Activated T-helper 17 cell treated with anti-CD3 and anti-CD28 coated beads, Interleukin-2, amount 50 U/mL, for 72 hours (primary cell): ENCODE results near the gene FAM131A. TPM values are rescaled to one million over a fixed set of nuclear protein-coding genes. Genes with fewer than 3 reads are reported as not detected.
"Not testable (repeated sequence)": the region's sequence is repeated elsewhere in the genome, so short reads cannot be mapped to it uniquely, and the experiment has no call there.

Experiments used
- ATAC-seq: fragments of 150-1000 bp; cut with Tn5 transposase; replicated peaks from 2 replicates; pipeline ENCODE4 v1.10.0; 2021; ENCODE audit warnings: mild to moderate bottlenecking, moderate library complexity
- H3K27ac Mint-ChIP-seq: one replicate; pipeline ENCODE4 v1.8.0; 2022; ENCODE audit warnings: mixed read lengths
- H3K27me3 Mint-ChIP-seq: one replicate; pipeline ENCODE4 v1.8.0; 2022; ENCODE audit warnings: mixed read lengths
- H3K36me3 Mint-ChIP-seq: one replicate; pipeline ENCODE4 v1.8.0; 2022; ENCODE audit warnings: low read depth, mild to moderate bottlenecking, mixed read lengths
- H3K4me1 Mint-ChIP-seq: one replicate; pipeline ENCODE4 v1.8.0; 2022; ENCODE audit warnings: mixed read lengths
- H3K4me3 Mint-ChIP-seq: one replicate; pipeline ENCODE4 v1.8.0; 2022; ENCODE audit warnings: mild to moderate bottlenecking, mixed read lengths
- H3K9me3 Mint-ChIP-seq: one replicate; pipeline ENCODE4 v1.8.0; 2022; ENCODE audit warnings: mixed read lengths
- total RNA-seq, 2 donors: library from RNA; stranded (reverse); gene quantifications; one replicate each; pipeline ENCODE4 v1.2.3, GENCODE V29; 2022

Gene FAM131A
- total RNA-seq, 2 donors from 2014 or later = 2.5 to 6.7 TPM

DNA sequence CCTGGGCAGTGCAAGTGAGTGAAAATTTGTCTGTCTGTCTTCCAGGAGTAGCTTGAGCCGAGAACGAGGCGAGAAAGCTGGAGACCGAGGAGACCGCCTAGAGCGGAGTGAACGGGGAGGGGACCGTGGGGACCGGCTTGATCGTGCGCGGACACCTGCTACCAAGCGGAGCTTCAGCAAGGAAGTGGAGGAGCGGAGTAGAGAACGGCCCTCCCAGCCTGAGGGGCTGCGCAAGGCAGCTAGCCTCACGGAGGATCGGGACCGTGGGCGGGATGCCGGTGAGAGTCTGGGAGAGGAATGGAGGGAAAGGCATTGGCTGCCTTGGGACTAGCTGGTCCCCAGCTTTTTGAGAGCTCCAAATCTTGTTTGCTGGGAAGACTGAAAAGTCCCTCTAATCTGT lies 10.2 kb upstream of the FAM131A start:
- H3K4me1 Mint-ChIP-seq = peaks cover 29% of the 10 kb centered on the region
- H3K36me3 Mint-ChIP-seq = peaks cover 100% of the 10 kb centered on the region
- ATAC-seq = no peak
- peak overlapping the region; percentile 48 for H3K27ac Mint-ChIP-seq
- H3K4me3 Mint-ChIP-seq = no peak overlapping the region
- no peaks in the 10 kb centered on the region for H3K27me3 Mint-ChIP-seq
- H3K9me3 Mint-ChIP-seq = no peaks in the 10 kb centered on the region

- Mint-ChIP-seq H3K27ac (peak overlapping the region; percentile 20), H3K4me1 (peaks cover 37% of the 10 kb centered on the region), H3K27me3 (no peaks in the 10 kb centered on the region), H3K4me3 (no peak overlapping the region), H3K9me3 (no peaks in the 10 kb centered on the region), H3K36me3 (peaks cover 100% of the 10 kb centered on the region)
- ATAC-seq = no peak
Observed at GRCh38 chr3:184328516-184328915, 8.9 kb upstream of the FAM131A start.

GRCh38 chr3:184332370-184333090 lies 4.9 kb upstream of the FAM131A start:
- peaks cover 81% of the 10 kb centered on the region for H3K36me3 Mint-ChIP-seq
- H3K27ac Mint-ChIP-seq = peak overlapping the region; percentile 69
- H3K4me3 Mint-ChIP-seq = no peak overlapping the region
- H3K27me3 Mint-ChIP-seq = no peaks in the 10 kb centered on the region
- no peaks in the 10 kb centered on the region for H3K9me3 Mint-ChIP-seq
- ATAC-seq = no peak
- H3K4me1 Mint-ChIP-seq = peaks cover 41% of the 10 kb centered on the region

GRCh38 chr3:184333190-184333589 lies 4.2 kb upstream of the FAM131A start:
- Mint-ChIP-seq H3K36me3 (peaks cover 75% of the 10 kb centered on the region), H3K27ac (peak overlapping the region; percentile 69), H3K9me3 (no peaks in the 10 kb centered on the region), H3K4me1 (peaks cover 48% of the 10 kb centered on the region), H3K27me3 (no peaks in the 10 kb centered on the region), H3K4me3 (no peak overlapping the region)
- ATAC-seq = no peak

GRCh38 chr3:184333700-184334099 lies 3.7 kb upstream of the FAM131A start:
- ATAC-seq = no peak
- H3K36me3 Mint-ChIP-seq = peaks cover 69% of the 10 kb centered on the region
- H3K27me3 Mint-ChIP-seq = no peaks in the 10 kb centered on the region
- H3K4me1 Mint-ChIP-seq = peaks cover 45% of the 10 kb centered on the region
- H3K4me3 Mint-ChIP-seq = peak overlapping the region; percentile 81
- H3K9me3 Mint-ChIP-seq = no peaks in the 10 kb centered on the region
- H3K27ac Mint-ChIP-seq = peak overlapping the region; percentile 69

GRCh38 chr3:184334470-184335158 lies 2.8 kb upstream of the FAM131A start:
- peak overlapping the region; percentile 69 for H3K27ac Mint-ChIP-seq
- H3K4me1 Mint-ChIP-seq = peaks cover 42% of the 10 kb centered on the region
- no peaks in the 10 kb centered on the region for H3K9me3 Mint-ChIP-seq
- peak; percentile 82 for ATAC-seq
- peak overlapping the region; percentile 81 for H3K4me3 Mint-ChIP-seq
- no peaks in the 10 kb centered on the region for H3K27me3 Mint-ChIP-seq
- H3K36me3 Mint-ChIP-seq = peaks cover 60% of the 10 kb centered on the region

GRCh38 chr3:184335291-184335660 lies 2.1 kb upstream of the FAM131A start:
- H3K4me1 Mint-ChIP-seq = peaks cover 42% of the 10 kb centered on the region
- peaks cover 54% of the 10 kb centered on the region for H3K36me3 Mint-ChIP-seq
- H3K27ac Mint-ChIP-seq = peak overlapping the region; percentile 79
- no peaks in the 10 kb centered on the region for H3K27me3 Mint-ChIP-seq
- peak overlapping the region; percentile 81 for H3K4me3 Mint-ChIP-seq
- no peaks in the 10 kb centered on the region for H3K9me3 Mint-ChIP-seq
- ATAC-seq = peak; percentile 37

GRCh38 chr3:184335661-184336546 lies 1.5 kb upstream of the FAM131A start:
- peak overlapping the region; percentile 81 for H3K4me3 Mint-ChIP-seq
- peak overlapping the region; percentile 79 for H3K27ac Mint-ChIP-seq
- H3K36me3 Mint-ChIP-seq = peaks cover 47% of the 10 kb centered on the region
- peak; percentile 65 for ATAC-seq
- no peaks in the 10 kb centered on the region for H3K27me3 Mint-ChIP-seq
- H3K4me1 Mint-ChIP-seq = peaks cover 46% of the 10 kb centered on the region
- no peaks in the 10 kb centered on the region for H3K9me3 Mint-ChIP-seq

DNA sequence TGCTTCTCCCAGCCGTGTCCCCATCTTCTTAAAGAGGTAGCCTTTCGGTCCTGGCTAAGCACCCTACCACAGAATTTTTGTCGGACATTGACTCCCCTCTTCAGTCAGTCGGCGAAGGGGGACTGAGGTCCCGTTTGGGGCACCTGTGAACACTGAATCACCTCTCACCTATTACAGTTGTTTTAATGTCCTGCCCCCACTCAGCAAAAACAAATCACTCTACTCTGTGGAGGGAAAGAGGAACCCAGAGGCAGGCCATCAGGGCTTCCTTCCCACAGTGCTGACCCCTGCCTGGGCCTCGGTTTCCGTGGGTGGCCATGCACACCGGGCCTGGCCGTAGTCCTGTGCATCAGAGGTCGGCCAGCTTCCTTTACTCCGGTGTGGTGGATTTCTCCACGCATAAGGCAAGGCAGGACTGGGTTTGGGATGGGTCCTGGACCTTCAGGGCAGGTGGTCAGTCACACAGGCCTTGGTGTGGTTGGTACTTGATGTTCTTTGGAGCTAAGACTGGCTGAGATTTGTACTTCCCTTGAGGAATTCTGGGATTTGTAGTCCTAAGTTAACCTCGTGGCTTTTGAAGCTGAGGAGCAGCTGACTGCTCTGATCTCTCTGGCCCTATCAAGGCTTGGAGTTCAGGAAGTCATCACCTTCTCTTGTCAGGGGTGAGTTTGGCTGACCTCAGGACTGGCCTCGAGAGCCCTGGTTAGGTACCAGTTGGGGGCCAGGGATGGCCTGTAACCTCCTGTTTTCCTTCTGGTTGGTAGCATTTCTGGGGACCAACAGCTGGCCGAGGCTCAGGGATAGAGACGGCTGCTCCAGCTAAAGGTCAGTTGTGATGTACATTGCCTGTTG lies 627 bp upstream of the FAM131A start:
- peaks cover 49% of the 10 kb centered on the region for H3K4me1 Mint-ChIP-seq
- no peaks in the 10 kb centered on the region for H3K27me3 Mint-ChIP-seq
- ATAC-seq = no peak
- H3K27ac Mint-ChIP-seq = peak overlapping the region; percentile 72
- H3K4me3 Mint-ChIP-seq = peak overlapping the region; percentile 81
- H3K36me3 Mint-ChIP-seq = peaks cover 39% of the 10 kb centered on the region
- no peaks in the 10 kb centered on the region for H3K9me3 Mint-ChIP-seq

DNA sequence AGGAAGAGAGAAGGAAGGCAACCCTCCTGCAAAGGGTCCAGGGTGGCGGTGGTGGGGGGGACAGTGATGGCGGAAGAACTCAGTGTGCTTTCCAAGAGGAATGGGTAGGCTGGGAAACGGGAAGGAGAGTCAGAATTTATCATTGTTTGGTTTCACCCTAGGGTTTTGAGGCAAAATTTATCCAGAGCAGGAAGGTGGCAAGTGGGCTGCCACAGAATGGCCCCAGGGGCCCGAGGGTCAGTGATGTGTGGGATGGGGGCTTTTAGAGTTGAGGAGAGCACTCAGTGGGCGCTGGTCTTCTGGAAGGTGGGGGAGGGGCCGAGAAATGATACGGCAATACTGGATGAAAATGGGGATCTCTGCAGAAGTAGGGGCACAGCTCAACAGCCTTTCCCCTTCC lies 581 bp downstream of the FAM131A start:
- Mint-ChIP-seq H3K27ac (peak overlapping the region; percentile 72), H3K9me3 (no peaks in the 10 kb centered on the region), H3K27me3 (no peaks in the 10 kb centered on the region), H3K4me3 (peak overlapping the region; percentile 81), H3K36me3 (peaks cover 27% of the 10 kb centered on the region), H3K4me1 (peaks cover 39% of the 10 kb centered on the region)
- ATAC-seq = no peak

- H3K9me3 Mint-ChIP-seq = no peaks in the 10 kb centered on the region
- ATAC-seq = no peak
- peak overlapping the region; percentile 81 for H3K4me3 Mint-ChIP-seq
- peaks cover 21% of the 10 kb centered on the region for H3K36me3 Mint-ChIP-seq
- no peaks in the 10 kb centered on the region for H3K27me3 Mint-ChIP-seq
- peak overlapping the region; percentile 72 for H3K27ac Mint-ChIP-seq
- peaks cover 34% of the 10 kb centered on the region for H3K4me1 Mint-ChIP-seq
Observed at GRCh38 chr3:184338511-184338945, 1.1 kb downstream of the FAM131A start.

- Mint-ChIP-seq H3K9me3 (no peaks in the 10 kb centered on the region), H3K27ac (no peak overlapping the region), H3K36me3 (peaks cover 16% of the 10 kb centered on the region), H3K27me3 (no peaks in the 10 kb centered on the region), H3K4me1 (peaks cover 29% of the 10 kb centered on the region), H3K4me3 (peak overlapping the region; percentile 81)
- ATAC-seq = no peak
Observed at GRCh38 chr3:184339001-184339400, 1.6 kb downstream of the FAM131A start.

DNA sequence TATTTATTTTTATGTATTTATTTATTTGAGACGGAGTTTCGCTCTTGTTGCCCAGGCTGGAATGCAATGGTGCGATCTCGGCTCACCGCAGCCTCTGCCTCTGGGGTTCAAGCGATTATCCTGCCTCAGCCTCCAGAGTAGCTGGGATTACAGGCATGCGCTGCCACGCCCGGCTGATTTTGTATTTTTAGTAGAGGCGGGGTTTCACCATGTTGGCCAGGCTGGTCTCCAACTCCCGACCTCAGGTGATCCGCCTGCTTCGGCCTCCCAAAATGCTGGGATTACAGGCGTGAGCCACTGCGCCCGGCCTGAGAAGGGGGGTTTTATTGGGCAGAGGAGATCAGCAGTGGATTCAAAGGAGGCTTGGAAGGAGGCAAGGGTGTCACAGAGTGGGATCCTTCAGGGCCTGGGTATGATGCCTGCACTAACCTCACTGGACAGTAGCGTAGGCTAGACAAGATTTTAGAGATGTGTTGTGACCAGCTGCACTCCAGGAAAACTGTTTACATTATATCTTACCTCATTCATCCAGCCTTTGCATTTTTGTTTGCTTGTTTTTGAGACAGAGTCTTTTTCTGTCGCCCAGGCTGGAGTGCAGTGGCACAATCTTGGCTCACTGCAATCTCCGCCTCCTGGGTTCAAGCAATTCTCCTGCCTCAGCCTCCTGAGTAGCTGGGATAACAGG lies 2.2 kb downstream of the FAM131A start:
- ATAC-seq, H3K4me3 Mint-ChIP-seq, H3K27me3 Mint-ChIP-seq, H3K9me3 Mint-ChIP-seq, H3K27ac Mint-ChIP-seq: not testable (repeated sequence)
- H3K4me1 Mint-ChIP-seq = peaks cover 23% of the 10 kb centered on the region
- peaks cover 11% of the 10 kb centered on the region for H3K36me3 Mint-ChIP-seq
